Ammon's horn (tissue), 1 donor: ENCODE measurements around the gene SKIL.

Experiments
- DNase-seq: peaks from one replicate; pipeline ENCODE4 v3.0.0-alpha.2; 2016; ENCODE audit warnings: low spot score

SKIL gene

GRCh38 chr3:170405101-170405500 lies 47.6 kb downstream of the SKIL start:
- no peak for DNase-seq

DNA sequence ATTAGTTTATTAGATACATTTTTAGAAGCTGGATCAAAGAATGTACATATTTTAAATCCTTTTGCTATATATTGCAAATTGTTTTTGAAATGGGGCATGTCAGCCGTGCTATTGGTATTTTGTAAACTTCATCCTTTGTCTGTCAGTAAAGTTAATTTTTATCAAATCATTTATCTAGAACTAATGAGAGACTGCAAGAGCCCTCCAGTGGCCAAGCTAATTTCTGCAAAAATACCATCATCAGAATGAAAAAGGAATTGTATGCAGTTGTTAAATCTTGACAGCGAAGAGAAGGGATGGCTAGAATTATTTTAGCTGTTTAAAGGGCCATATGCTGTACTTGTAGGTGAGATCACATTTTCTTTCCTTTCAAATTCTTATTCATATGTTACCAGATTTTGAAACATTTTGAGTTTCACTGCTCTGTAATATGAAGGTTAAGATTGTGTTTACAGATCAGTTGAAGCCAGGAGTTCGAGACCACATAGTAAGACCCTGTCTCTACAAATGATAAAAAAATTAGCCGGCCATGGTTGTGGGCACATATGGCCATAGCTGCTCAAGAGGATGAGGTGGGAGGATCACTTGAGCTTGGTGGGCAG lies 53.0 kb downstream of the SKIL start:
- peak; percentile 58 for DNase-seq

DNA sequence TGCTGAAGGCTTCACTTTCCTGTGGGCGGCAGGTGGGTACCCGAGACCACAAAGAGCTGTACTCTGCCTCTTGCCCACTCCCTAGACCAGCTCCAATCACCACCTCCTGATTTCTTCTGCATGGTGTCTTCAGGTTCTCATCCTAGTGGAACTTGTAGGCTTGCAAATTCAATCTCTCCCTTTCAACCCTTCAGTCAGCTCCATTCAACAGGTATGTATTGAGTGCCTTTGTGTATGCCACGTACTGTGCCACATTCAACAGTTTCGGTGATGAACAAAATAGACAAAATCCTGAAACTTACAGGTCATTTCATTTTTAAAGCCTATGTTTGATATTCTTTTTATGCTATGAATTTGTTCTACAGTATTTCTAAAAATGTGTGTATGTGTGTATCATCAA lies 55.8 kb downstream of the SKIL start:
- no peak for DNase-seq

DNA sequence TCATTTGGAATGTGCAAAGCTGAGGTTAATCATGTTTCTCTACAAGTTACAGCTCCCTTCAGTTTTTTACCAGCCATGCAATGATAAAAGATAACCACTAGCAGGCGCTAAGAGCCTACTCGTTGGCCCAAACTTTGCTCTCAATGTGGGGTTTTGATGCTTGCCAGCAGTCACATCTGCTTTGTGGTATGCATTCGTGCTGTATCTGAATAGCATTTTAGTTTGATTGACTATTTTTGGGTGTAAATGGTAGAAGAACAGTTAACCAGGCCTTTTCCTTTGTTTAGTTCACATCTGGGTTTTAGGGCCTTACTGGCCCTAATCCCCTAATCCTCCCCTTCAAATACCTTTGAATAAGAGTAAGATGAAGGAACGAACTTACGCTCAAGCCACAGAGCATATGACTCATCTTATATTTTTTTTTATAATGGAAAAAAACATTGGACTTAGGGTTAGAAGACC lies 56.7 kb downstream of the SKIL start:
- peak; percentile 84 for DNase-seq

DNA sequence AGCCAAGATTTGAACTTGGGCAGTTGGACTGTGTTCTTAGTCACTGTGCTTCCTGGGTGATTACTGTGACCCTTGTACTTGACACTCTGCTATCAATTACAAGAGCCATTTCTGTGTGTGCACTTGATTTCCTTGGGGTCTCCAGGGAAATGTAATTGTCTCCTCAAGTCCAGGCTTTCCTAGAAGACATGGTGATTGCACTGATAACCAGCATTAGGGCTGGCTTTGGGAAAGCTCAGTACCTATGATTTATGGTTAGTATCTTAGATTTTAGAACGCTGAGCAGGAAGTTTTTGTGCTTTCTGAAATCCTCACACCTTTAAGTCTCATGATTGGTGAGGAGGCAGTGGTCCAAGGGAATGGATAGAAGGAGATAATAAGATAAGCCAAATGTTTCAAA lies 59.6 kb downstream of the SKIL start:
- no peak for DNase-seq

DNA sequence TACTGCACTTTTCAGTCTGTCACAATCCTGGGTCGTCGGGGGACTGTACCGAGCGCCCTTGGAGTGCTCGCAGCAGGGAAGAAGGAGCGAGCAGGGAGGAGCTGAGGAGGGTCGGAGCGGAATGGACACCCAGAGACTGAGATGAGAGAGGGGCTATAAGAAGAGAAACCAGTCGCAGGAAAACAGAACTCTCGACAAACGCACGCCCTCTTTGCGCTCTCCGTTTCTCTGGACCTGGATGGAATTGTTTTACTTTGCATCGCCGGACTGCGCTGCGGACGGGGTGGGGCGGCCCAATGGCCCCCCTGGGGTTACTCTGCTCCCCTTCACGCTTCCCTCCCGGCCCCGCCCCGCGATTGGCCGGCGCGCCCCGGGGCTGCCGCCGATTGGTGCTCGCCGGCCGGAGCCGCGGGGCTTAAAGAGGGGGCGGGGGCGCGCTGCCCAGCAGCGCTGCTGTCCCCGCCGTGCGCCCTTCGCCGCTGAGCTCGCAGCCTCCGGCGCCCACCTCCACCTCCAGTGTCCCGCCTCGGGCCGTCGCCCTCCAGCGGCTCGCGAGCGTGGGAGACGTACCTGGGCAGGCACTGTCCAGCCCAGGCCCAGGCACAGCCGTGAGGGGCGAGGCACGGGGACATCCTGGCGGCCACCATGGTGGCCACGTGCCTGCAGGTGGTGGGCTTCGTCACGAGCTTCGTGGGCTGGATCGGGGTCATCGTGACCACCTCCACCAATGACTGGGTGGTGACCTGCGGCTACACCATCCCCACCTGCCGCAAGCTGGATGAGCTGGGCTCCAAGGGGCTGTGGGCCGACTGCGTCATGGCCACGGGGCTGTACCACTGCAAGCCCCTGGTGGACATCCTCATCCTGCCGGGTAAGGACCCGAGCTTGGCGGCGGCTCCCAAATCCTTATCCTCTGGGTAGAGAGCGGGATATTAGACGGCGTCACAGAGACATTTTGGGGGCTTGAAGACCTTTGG lies 61.2 kb downstream of the SKIL start, which contains the start of gene CLDN11:
Gene CLDN11, plus strand, starts transcription at position 447 of the 977 bp plus-strand sequence. Its CDS starts 199 bp downstream, at position 646.
- DNase-seq = peak; percentile 80

GRCh38 chr3:170419557-170420087 lies 62.1 kb downstream of the SKIL start:
- DNase-seq = peak; percentile 54

- DNase-seq = no peak
Measured at GRCh38 chr3:170420307-170420821, 62.8 kb downstream of the SKIL start.

DNA sequence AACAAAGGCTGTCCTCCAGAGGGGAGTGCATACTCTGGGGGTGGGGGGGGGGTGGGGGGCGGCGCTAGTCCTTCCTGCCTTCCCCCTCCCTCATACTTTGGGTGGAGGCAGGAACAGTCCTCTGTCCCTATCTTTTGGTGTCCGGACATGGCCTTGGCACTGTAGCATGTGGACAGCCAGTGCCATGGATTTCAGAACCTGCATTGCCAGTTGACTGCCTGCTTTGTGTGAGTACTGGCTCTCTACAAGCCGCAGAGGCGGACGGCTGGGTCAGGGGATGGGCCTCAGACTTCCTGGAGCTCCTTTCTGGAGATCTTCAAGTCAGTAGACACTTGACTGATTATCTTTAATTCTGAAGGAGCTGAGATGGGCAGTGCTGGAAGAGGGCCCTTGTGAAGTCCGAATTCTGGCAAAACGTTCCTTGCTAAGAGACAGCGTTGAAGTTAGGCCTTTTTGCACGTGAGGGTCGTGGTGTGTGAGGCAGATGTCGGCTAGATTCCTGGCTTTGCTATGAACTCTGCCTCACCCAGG lies 63.7 kb downstream of the SKIL start:
- DNase-seq = peak; percentile 77

GRCh38 chr3:170421758-170422157 lies 64.2 kb downstream of the SKIL start:
- DNase-seq = no peak

DNA sequence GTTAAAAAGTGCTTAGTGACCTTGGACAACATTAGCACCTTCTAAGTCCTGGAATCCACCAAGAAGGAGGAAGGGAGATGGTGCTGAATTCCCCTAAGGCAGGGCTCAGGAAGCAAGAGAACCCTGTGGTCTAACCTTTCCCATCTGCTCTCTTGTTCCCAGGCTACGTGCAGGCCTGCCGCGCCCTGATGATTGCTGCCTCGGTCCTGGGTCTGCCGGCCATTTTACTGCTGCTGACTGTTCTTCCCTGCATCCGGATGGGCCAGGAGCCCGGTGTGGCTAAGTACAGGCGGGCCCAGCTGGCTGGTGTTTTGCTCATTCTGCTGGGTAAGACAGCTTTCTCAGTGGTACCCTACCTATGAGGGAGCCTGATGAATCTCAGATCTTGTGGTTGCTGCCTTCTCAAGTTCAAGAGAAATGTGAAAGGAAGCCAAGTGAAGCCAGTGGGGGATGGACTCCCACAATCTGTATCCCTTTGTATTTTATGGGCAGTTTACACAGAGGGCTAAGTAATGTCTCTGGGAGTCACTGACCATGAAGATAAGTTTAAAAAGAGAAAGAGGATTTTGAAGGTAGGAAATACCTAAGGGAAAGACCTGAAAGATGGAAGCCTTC lies 65.6 kb downstream of the SKIL start:
- no peak for DNase-seq

GRCh38 chr3:170424879-170425278 lies 67.4 kb downstream of the SKIL start:
- no peak for DNase-seq

GRCh38 chr3:170425491-170426239 lies 68.2 kb downstream of the SKIL start:
- DNase-seq = peak; percentile 93

DNA sequence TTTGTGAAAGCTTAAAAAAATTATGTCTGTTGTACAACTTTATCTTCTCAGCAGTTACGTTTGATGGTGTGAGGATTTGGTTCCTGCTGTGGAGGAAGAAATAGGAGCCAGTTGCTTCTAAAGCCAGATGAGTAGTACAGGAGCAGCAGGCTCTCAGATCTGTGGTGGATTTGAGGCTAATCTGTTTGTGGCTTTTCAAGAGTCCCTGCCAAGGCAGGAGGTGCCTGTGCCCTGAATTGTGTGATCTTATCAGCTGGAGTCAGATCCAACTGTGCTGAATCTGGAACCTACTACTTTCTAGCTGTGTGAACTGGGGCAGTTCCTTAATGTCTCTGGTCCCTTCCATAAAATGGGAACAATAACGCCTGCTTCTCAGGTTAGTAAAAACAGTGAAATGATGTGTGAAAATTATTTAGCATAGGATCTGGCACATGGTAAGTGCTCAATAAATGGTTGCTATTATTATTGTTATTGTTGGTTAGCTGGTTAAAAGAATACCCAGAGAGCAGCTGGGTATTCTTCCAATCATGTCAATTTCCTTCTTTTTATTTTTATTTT lies 68.8 kb downstream of the SKIL start:
- no peak for DNase-seq

GRCh38 chr3:170428095-170428494 lies 70.6 kb downstream of the SKIL start:
- no peak for DNase-seq

DNA sequence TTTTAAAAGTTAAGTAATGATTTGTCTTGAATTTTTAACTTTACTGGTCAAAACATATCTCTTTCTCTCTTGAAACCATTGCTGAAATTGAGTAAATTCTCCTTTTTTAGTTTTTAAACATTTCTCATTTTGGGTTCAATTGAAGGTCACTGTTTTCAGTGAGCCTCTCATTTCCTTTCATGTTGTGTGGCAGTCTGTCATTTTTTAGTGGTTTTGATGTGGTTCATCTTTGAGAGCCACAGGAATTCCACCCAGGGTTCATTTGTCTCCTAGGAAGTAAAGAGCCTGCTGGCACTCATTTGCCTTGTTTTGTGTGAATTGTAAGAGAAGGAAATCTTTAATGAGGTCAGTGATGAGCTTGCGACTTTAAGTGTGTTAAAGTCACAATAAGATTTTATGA lies 71.5 kb downstream of the SKIL start:
- DNase-seq = no peak

GRCh38 chr3:170431054-170431453 lies 73.5 kb downstream of the SKIL start:
- no peak for DNase-seq

DNA sequence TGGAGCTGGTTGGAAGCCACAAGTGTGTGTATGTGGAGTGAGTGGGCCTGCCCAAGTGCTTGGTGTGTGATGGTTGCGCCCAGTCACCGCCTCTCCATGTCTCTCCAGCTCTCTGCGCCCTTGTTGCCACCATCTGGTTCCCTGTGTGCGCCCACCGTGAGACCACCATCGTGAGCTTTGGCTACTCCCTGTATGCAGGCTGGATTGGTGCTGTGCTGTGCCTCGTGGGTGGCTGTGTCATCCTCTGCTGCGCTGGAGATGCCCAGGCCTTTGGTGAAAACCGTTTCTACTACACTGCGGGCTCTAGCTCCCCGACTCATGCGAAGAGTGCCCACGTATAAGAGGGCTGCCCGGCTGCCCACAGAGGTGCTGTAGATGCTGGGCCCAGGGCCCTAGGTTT lies 74.9 kb downstream of the SKIL start:
- DNase-seq = no peak

- no peak for DNase-seq
Measured at GRCh38 chr3:170436697-170437096, 79.2 kb downstream of the SKIL start.

GRCh38 chr3:170437176-170437575 lies 79.7 kb downstream of the SKIL start:
- DNase-seq = peak; percentile 95
